GM21576 (cell line): Measurements from ENCODE around the gene TBC1D26.
"Not testable (repeated sequence)": the region's sequence is repeated elsewhere in the genome, so short reads cannot be mapped to it uniquely, and the experiment has no call there.

Experiments used
- ATAC-seq: cut with Tn5 transposase; IDR thresholded peaks from one replicate; pipeline ENCODE4 v1.9.1; 2021; ENCODE audit warnings: mild to moderate bottlenecking, moderate library complexity; ENCODE audit not compliant: unreplicated experiment

Gene TBC1D26

DNA sequence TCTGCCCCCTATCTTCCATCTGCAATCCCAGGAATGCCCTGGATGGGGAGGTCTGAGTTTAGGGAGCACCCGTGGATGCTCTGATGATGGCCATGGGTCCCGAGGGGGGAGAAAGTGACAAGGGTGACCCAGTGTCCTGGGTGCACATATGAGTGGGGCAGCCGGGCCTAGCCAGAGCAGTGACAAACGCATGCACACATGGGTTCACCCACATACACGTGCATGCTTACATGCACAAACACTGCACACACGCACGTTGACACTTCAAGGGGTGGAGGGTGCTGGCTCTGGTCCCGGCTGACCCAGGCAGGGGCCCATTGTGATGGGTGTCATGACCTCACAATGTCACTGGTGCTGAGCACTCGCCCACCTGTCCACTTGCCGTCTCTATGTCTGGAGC, at the start of gene TBC1D26:
Gene TBC1D26 (plus strand): TSS at position 384 of the 400 bp plus-strand sequence. CDS start 3,066 bp downstream, outside the sequence.
- ATAC-seq: not testable (repeated sequence)

DNA sequence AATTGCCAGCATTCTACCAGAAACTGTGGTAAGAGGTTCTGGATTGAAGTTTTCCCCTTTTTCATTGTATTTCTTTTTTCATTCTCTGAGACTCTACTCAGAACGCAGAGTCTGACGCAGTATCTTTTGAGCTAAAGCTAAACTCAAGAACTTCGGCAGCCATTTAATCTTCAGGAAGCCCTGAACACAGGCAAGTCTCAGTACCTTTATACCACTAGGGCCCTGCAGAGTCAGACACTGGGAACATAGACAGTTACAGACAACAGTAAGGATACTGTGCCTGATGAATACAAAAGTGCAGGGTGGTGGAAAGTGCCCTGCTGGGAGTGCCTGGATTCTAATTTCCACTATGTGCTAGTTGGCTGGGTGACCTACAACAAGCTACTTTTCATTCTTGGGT, 48.9 kb upstream of the TBC1D26 start:
- ATAC-seq: not testable (repeated sequence)

DNA sequence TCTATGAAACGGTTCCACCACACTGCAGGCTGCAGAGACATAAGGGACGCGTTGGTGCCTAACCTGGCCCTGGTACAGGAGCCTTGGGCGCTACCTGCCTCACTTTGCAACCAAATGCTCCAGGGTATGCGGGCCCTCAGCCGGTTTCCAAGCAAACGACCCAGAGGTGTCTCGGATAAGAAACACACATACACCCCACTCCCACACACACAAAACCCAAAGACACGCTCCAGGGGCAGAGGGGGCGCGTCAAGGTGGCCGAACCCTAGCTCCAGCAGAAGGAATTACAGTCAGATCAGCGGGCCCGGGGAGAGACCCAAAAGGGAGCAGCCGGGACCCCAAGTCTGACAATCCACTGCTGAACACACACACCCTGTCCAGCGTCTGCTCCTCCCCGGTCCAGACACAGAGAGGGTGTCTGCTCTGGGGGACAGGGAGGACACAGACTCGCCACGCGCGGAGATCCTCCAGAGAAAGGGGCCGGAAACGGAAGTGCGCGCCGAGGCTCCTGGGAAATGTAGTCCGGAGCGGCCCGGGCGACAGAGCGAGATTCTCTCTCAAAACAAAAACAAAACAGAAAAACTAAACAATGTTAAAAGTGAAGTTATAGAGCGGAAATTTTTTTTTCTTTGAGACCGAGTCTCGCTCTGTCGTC, 48.1 kb upstream of the TBC1D26 start, which contains the start of gene TRIM16:
Gene TRIM16 (minus strand): TSS at position 488 of the 655 bp plus-strand sequence. CDS start 32,702 bp downstream, outside the sequence.
- peak; percentile 83 for ATAC-seq

DNA sequence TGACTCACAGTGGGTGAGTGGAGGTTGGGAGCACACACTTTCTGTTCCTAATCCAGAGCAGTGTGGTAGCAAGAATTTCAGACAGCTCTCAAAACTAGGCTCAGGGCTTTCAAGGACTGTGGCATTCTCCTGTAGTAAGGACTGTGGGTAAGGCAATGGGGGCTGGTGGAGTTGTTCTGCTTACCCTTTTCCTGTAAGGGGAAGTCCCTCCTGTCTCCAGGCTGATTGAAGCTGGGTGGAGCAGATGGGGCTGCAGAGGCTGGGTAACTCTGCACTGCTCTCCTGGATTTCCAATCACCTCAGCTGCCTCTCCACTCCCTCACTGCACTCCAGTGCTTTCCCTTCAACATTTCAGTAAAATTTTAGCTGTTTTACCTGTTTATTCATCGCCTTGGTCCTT, 44.6 kb upstream of the TBC1D26 start:
- not testable (repeated sequence) for ATAC-seq

DNA sequence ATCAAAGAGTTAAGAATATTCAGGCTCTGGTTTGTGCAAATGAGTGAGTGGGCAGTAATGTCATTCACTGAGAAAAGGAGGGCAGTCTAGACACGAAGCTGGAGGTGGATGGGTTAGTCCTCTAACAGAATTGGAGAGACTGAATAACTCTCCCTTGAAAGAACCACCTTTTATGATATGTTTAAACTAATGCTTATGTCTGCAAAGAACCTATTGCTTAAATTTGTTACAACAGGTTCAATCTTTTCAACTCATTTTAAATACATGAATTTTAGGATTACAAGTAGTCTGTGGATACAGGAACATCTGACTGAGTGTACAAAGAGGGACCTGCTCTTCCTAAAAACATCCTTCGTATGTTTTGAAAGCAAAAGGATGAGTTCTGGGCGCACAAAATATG, 33.1 kb upstream of the TBC1D26 start:
- ATAC-seq: not testable (repeated sequence)

DNA sequence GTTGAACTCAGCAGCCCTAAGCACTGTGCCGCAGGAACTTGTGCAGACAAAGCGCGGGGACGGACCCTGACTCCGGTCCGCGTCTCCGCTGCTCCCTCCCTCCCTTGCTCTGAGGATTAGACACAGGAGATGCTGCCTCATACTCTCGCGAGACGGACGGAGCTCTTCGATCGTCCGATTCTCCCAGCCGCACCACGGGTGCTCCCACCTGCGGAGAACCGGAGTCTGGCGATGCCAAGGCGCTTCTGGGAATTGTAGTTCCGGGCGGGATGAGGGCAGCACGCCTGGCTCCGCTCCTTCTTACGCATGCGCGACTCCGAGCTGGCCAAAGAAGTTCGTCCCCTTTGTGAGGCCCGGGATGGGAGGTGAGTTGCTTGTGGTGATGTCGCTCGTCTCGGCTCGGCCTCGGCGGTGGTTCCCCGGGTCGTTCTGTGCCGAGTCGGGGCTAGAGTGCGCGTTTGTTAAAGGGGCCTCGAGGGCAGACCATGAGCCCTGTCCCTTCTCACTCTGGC, 32.6 kb upstream of the TBC1D26 start, which contains the start of gene ZNF286A:
Gene ZNF286A (plus strand): TSS at position 340 of the 512 bp plus-strand sequence. CDS start 578 bp downstream, outside the sequence.
- ATAC-seq: peak; percentile 99

DNA sequence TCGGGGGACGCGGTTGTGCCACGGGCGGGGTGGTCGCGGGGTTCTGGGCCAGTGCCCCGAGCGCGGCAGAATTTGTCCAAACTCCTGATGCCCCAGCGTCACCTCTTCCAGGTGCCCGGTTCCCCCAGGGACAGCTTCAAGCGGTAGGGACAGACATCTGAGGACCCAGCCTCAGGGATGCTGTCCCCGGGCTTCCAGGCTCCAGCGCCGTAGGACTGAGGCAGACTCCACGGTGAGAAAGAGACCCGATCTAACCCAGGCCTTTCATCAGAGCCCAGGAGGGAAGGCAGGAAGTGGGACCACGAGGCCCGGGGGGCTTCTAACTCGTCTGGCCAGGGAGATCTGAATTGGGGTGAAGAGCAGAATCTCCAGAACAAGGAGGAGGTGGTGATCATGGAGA, 32.1 kb upstream of the TBC1D26 start:
- not testable (repeated sequence) for ATAC-seq

DNA sequence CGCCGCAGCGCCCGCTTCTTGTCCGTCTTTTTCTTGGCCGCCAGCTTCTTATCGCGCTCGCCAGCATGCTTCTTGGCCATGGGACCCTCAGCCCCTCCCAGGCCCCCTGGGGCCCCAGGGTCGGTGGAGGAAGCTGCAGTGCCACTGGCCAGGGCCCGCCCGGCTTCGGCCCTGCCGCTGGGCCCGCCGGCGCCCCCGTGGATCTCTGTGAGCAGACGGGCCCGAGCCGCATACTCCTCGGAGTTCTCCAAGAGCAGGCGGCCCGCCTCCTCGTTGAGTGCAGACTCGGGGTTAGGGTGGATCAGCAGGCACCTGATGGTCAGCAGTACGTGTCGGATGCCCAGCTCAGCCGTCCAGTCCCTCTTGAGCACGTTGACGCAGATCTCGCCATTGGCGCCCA, 27.8 kb upstream of the TBC1D26 start:
- ATAC-seq: not testable (repeated sequence)

DNA sequence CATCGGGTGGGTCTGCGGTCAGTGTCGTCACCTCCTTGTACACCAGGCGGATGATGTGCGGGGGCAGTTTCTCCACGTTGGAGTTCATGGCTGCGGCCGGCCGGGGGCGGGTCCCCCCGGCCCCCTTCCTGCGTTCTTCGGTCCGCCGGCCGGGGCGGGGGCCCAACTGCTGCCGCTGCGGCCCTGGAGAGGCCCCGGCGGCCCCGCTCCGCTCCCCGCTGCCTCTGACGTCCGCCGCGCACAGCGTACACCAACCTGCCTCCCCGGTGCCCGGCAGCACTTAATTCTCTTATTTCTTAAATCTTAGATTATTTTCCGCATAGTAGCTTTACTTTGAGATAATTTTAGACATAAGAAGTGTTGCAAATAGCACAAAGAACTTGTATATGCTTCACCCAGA, 27.3 kb upstream of the TBC1D26 start:
- not testable (repeated sequence) for ATAC-seq

DNA sequence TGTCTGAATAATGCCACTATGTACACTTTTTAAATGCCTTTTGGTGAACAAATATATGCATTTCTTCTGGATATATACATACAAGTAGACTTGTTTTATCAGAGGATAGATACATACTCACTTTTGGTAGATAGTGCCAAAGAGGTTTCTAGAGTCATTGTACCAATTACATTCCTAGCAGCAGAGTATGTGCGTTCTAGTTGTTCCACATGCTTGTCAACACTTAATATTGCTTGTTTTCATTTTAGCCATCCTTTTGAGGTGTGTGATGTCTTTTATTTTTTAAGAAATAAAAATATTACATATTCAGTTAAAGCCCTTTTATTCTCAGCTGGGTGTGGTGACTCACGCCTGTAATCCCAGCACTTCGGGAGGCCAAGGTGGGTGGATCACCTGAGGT, 23.2 kb upstream of the TBC1D26 start:
- ATAC-seq: not testable (repeated sequence)

DNA sequence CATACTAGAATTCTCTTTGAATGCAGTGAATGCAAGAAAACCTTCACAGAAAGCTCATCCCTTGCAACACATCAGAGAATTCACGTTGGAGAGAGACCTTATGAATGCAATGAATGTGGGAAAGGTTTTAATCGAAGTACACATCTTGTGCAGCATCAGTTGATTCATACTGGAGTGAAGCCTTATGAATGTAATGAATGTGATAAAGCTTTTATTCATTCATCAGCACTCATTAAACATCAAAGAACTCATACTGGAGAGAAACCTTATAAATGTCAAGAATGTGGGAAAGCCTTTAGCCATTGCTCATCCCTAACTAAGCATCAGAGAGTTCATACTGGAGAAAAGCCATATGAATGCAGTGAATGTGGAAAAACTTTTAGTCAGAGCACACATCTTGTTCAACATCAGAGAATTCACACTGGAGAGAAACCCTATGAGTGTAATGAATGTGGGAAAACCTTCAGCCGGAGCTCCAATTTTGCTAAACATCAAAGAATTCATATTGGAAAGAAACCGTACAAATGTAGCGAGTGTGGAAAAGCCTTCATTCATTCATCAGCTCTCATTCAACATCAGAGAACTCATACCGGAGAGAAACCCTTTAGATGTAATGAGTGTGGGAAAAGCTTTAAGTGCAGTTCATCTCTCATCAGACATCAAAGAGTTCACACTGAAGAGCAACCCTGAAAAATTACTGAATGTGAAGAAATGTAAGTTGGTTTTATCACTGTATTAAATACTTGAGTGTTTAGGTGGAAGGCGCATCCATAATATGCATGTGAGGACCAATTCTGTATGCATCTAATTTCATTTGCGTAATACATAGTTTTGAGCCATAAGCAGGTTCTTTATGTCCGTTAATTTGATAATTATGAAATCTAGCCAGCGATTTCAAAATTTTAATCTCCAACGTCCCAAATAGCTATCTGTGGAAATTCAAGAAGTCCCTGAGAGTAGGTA, 15.2 kb upstream of the TBC1D26 start:
- ATAC-seq: not testable (repeated sequence)

DNA sequence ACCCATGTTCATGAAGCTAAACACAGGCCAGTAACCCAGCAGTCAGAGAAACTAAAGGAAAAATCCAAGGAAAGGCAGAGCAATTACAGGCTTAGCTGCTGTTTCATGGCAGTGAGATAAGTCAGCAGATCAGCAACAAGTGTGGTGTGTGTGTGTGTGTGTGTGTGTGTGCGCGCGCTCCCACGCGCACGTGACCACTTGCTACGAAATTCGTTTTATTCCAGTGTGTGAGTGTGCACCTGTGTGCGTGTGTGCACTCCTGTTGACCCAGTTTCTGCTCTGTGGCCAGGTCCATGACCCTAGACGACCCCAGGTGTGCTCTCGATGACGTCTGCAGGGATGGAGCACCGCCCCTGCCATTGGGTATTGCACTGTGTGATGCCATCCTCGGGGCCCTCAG, 1.5 kb upstream of the TBC1D26 start:
- ATAC-seq: not testable (repeated sequence)

DNA sequence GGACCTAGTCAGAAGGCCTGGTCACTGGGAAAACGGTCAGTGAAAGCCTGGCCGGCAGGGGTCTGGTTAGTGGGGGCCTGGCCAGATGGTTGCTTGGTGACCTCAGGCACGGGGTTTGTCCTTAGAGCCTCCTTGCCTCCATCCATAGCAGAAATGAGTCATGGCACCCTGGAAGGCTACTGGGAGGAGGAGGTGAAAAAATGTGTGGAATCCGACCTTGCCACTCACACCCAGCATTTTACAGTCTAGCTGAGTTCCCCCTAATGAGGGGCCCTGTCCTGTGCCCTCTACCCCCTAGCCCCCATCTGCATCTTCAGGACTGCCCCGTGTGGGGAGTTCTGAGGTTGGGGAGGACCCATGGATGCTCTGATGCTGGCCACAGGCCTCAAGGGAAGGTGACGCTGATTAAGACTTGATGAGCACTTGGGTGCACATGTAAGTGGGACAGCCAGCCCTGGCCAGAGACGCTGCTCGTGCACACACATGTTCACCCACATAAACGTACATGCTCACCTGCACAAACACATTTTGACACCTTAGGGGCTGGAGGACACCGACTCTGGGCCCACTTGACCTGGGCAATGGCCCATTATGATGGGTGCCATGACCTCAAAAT, 1.2 kb downstream of the TBC1D26 start:
- ATAC-seq: not testable (repeated sequence)

DNA sequence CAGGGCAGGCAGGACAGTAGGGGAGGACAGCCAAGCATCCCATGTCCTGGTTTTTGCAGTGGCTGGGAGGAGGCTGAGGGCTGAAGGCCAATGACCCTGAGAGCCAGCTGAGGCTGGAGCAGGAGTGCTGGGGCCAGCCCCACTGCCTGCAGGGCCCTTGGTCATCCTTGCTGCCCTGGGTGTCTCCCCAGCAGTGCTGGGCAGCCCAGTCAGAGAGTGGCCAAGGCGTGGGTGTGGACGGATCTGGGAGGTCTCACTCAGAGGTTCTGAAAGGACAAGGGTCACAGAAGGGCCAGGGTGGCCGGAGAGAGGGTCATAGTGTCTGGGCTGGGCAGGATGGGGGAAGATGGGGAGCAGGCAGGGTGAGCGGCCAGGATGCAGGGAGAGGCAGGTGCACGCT, 4.5 kb downstream of the TBC1D26 start:
- not testable (repeated sequence) for ATAC-seq

DNA sequence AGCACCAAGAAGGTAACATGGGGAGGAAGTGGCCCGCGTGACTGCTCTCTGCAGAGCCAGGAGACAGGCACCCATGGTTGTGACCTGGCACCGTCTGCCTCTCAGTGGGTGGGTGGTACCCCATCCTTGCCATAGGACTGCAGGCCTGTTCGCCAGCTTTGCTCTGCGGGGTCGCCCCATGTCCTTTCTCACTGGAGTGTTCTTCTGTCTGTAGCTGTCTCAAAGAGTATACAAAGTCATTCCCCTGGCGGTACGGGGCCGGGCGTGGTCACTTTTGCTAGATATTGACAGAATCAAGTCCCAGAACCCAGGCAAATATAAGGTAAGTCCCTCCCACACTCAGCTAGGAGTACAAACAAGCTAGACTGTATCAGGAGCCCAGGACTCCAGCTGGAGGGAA, 6.0 kb downstream of the TBC1D26 start:
- ATAC-seq: no peak

DNA sequence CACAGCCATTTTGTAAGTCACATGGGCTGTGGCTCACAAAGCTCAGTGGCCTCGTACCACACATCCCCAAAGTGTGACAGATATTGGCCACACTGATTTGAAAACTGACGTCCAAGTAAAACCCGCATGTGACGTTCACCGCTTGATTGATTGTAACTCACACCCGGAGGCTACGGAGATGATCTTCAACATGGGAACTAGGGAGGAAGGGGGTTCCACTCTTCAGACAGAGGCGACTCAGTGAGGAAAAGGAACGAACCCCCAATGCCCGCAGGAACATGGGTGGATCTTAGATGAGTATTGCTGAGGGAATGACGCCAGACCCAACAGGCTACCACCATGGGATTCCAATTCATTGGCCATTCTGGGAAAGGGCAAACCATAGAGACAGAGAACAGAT, 7.2 kb downstream of the TBC1D26 start:
- ATAC-seq: not testable (repeated sequence)

DNA sequence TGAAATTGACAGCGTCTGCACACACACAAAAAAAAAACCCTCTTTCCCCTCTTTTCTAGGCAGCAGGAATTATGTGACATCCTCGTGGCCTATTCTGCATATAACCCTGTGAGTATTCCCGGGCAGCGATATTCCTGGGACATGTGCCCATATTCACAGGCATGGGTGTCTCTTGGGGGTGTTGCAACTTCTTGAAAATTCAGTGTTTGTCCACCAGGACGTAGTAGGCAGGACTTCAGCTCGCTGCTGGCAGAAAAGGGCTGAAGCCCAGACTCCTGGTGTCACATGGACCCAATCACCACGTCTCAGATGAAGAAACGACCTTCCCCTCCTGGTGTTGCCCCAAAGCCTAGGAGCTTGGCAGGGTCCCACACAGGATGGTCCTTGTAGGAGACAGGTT, 8.0 kb downstream of the TBC1D26 start:
- not testable (repeated sequence) for ATAC-seq

DNA sequence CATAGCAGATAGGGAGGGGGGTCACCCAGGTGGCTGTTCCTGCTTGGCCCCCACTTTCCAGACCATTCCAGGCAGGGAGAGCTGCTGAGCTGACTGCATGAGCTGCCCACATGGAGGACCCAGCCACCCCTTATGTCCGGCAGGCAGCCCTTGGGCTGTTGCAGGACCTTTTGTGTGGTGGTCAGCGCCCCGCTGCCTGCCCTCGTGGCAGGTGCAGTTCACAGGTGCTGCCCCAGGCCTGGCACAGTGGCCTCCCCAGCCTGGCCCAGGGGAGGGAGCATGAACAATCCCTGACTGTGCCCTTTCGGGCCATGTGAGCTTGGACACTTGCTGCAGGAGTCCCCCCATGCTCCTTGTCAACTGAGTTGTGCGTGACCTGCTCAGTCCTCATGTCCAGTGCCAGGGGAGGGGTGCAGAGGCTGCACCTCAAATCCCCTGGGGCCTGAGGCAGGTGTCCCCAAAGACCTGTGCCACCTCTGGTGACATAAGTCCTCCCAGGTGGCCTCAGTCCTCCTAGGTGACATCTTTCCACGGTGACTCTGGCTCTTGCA, 8.6 kb downstream of the TBC1D26 start:
- no peak for ATAC-seq

DNA sequence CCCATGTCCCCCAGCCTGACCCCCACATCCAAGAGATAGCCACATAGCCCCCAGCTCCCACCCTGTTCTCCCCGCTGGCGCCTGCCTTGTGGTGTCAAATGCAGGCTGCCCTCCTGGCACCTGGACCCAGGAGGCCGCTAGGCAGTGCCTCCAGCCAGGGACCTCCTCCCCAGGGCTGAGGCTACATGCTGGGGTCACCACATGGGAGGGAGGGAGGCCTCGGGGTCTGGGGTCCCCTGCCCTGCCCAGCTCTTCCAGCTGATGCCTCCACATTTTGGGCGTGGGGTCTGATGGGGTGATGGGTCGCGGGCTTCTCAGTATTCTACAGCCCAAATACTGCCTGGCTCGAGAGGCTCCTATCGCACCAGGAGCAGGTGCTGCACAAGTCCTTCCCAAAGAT, 9.5 kb downstream of the TBC1D26 start:
- no peak for ATAC-seq

DNA sequence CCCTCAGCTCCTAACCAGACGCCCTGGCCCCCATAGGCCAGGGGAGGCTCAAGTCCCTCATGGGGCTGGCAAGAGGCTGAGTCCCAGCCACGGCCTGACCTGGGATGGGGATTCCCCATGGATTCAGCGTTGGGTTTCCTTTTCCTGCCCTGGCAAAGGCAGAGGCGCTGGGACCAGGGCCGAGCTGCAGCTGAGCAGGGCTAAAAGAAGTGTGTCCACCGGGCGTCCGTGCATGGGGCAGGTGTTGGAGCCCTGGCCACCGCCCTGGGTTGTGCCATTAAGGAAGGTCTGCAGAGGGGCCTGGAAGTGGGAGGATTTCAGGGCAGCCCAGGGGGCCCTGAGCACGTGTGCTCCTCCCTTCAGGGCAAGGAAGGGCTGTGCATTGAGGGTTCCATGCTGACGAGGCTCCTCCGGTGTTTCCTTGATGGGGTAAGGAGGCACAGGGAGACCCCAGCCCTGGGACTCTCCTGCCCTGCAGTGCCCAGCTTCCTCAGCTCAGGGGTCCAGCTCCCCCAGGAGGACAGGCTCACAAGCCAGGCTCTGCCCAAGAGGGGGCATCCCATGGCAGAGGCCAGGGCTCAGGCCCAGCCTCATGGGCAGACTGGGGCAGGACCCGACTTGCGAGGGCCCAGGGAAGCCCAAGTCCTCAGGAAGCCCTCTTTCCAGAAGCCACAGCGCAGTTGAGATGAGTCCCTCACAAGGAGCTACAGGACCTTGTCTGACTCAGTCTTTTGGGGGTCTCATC, 10.1 kb downstream of the TBC1D26 start:
- no peak for ATAC-seq
